Adrenal gland (tissue), 5 donors: Measurements from ENCODE around the gene FNDC3B.

Source experiments
- POLR2A ChIP-seq, 2 donors: fragments of 450-650 bp; IDR thresholded peaks; one replicate each; pipeline ENCODE4 v1.6.1; 2017; ENCODE audit warnings: antibody characterized with exemption in 2 of 2, mild to moderate bottlenecking in 2 of 2, moderate library complexity in 1 of 2
- TF ChIP-seq, protein P1 (sequence below), 6 experiments: fragments of 450-650 bp in 4 of 6; fragments of 200-600 bp in 2 of 6; sonication (generic) in 1 of 6; IDR thresholded peaks; 1 replicate in 5 of 6; 2 replicates in 1 of 6; pipeline versions ENCODE4 v1.5.1 to v1.8.0; 2016 to 2021; ENCODE audit warnings: antibody characterized with exemption in 6 of 6, mild to moderate bottlenecking in 2 of 6, moderate library complexity in 1 of 6
- donor health status: DM: no; HTN: no; CAD: no.

DNA sequence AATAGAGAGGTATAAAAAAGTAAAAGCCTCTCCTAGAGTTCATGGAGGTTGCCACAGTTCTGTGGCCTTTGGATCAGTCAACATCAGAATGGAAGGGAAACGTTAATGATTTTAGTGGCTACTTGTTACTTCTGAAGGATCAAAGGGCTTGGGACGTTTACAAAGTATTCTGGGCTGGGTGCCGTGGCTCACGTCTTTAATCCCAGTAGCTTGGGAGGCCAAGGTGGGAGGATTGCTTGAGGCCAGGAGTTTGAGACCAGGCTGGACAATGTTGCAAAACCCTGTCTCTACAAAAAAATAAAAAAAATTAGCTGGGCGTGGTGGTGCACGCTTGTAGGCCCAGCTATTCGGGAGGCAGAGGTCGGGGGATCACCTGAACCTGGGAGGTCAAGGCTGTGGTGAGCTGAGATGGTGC lies 44.6 kb downstream of the FNDC3B start:
- TF ChIP-seq, protein P1, sequence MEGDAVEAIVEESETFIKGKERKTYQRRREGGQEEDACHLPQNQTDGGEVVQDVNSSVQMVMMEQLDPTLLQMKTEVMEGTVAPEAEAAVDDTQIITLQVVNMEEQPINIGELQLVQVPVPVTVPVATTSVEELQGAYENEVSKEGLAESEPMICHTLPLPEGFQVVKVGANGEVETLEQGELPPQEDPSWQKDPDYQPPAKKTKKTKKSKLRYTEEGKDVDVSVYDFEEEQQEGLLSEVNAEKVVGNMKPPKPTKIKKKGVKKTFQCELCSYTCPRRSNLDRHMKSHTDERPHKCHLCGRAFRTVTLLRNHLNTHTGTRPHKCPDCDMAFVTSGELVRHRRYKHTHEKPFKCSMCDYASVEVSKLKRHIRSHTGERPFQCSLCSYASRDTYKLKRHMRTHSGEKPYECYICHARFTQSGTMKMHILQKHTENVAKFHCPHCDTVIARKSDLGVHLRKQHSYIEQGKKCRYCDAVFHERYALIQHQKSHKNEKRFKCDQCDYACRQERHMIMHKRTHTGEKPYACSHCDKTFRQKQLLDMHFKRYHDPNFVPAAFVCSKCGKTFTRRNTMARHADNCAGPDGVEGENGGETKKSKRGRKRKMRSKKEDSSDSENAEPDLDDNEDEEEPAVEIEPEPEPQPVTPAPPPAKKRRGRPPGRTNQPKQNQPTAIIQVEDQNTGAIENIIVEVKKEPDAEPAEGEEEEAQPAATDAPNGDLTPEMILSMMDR (IDR thresholded peaks at IDR 0.05) = no peak
- no peak for TF ChIP-seq POLR2A (IDR thresholded peaks at IDR 0.05)
